Measurements from ENCODE around the gene SCFD2. TPM values are rescaled to one million over a fixed set of nuclear protein-coding genes. Genes with fewer than 3 reads are reported as not detected.

The SCFD2 gene
- polyA plus RNA-seq, 3 donors = 5.4 to 9.4 (median 6.7) TPM

DNA sequence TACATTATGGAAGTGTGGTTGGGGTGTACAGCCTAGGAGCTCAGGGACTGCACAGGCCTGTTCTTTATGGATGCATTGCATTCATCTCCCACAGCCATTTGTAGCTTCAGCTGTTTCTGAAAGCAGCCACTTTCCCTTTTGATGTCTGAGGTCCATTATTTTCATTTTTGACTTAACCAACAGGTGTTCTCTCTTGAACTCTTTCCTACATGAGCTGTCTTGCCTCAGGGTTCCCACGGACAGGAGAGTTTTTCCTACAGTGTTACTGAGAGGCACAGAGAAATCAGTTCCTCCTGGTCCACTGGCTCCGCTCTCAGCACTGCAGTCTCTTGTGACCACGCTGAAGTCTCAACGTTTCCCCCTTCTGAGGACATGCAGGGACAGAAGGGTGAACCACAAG lies 416.5 kb downstream of the SCFD2 start:
- Histone ChIP-seq H3K9me3 (replicated peaks in 1 of 2; ENCODE audit: control insufficient read depth in 1 of 2, insufficient read depth in 1 of 2, low read length in 2 of 2) (no peaks in the 10 kb centered on the region), H2AFZ (ENCODE audit: insufficient read depth, low read depth, low read length, poor library complexity, severe bottlenecking) (no peak overlapping the region), H3K36me3 (replicated peaks in 1 of 2; ENCODE audit: control insufficient read depth in 1 of 2, insufficient read depth in 2 of 2, low read length in 2 of 2) (no peaks in the 10 kb centered on the region), H3K4me3 (replicated peaks in 1 of 3; ENCODE audit: low read depth in 2 of 3, low read length in 3 of 3) (no peak overlapping the region), H3K4me1 (ENCODE audit: control insufficient read depth in 1 of 2, insufficient read depth in 2 of 2, low read length in 2 of 2) (no peaks in the 10 kb centered on the region), H3K79me2 (ENCODE audit: insufficient read depth, low read length) (no peaks in the 10 kb centered on the region), H3K4me2 (replicated peaks; ENCODE audit: extremely low read depth, low read length, poor library complexity, severe bottlenecking) (no peak overlapping the region), H3K27me3 (ENCODE audit: control insufficient read depth in 2 of 2, insufficient read depth in 2 of 2, low read length in 2 of 2) (no peaks in the 10 kb centered on the region), H4K20me1 (ENCODE audit: insufficient read depth, low read length) (no peaks in the 10 kb centered on the region), H3K27ac (ENCODE audit: low read depth in 1 of 2, low read length in 2 of 2) (no peak overlapping the region), H3K9ac (ENCODE audit: insufficient read depth, low read length, poor library complexity, severe bottlenecking) (no peak overlapping the region)
- Mint-ChIP-seq H3K9me3 (peaks cover 0 to 2% (median 0%) of the 10 kb centered on the region in 7 donors), H3K27ac (peak overlapping the region in 1 of 7 donors; percentile 37), H3K27me3 (ENCODE audit: low read depth in 3 of 3) (no peaks in the 10 kb centered on the region), H3K4me3 (no peak overlapping the region), H3K4me1 (no peaks in the 10 kb centered on the region), H3K36me3 (peaks cover 2 to 4% of the 10 kb centered on the region in 2 donors)
- DNase-seq = no peak
- 96% methylated on average over 4 of the region's 4 CpGs for WGBS (ENCODE audit: insufficient coverage)
- intact Hi-C loops (cut with micrococcal nuclease) = no loop called here
- TF ChIP-seq, protein P1, sequence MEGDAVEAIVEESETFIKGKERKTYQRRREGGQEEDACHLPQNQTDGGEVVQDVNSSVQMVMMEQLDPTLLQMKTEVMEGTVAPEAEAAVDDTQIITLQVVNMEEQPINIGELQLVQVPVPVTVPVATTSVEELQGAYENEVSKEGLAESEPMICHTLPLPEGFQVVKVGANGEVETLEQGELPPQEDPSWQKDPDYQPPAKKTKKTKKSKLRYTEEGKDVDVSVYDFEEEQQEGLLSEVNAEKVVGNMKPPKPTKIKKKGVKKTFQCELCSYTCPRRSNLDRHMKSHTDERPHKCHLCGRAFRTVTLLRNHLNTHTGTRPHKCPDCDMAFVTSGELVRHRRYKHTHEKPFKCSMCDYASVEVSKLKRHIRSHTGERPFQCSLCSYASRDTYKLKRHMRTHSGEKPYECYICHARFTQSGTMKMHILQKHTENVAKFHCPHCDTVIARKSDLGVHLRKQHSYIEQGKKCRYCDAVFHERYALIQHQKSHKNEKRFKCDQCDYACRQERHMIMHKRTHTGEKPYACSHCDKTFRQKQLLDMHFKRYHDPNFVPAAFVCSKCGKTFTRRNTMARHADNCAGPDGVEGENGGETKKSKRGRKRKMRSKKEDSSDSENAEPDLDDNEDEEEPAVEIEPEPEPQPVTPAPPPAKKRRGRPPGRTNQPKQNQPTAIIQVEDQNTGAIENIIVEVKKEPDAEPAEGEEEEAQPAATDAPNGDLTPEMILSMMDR (IDR thresholded peaks at IDR 0.05) = no peak

GRCh38 chr4:52948057-52948423 lies 417.8 kb downstream of the SCFD2 start:
- no peak overlapping the region for H3K27ac ChIP-seq (ENCODE audit: low read depth in 1 of 2, low read length in 2 of 2)
- H3K27ac Mint-ChIP-seq = no peak overlapping the region
- no peak overlapping the region for H3K9ac ChIP-seq (ENCODE audit: insufficient read depth, low read length, poor library complexity, severe bottlenecking)
- H3K4me1 Mint-ChIP-seq = no peaks in the 10 kb centered on the region
- H4K20me1 ChIP-seq (ENCODE audit: insufficient read depth, low read length) = no peaks in the 10 kb centered on the region
- no peaks in the 10 kb centered on the region for H3K36me3 ChIP-seq (replicated peaks in 1 of 2; ENCODE audit: control insufficient read depth in 1 of 2, insufficient read depth in 2 of 2, low read length in 2 of 2)
- H3K4me3 Mint-ChIP-seq = no peak overlapping the region
- peaks cover 2 to 4% of the 10 kb centered on the region in 2 donors for H3K36me3 Mint-ChIP-seq
- H3K4me2 ChIP-seq (replicated peaks; ENCODE audit: extremely low read depth, low read length, poor library complexity, severe bottlenecking) = no peak overlapping the region
- 88% methylated on average over 4 of the region's 5 CpGs for WGBS (ENCODE audit: insufficient coverage)
- TF ChIP-seq, protein P1 (IDR thresholded peaks at IDR 0.05) = no peak
- no peaks in the 10 kb centered on the region for H3K9me3 ChIP-seq (replicated peaks in 1 of 2; ENCODE audit: control insufficient read depth in 1 of 2, insufficient read depth in 1 of 2, low read length in 2 of 2)
- no peaks in the 10 kb centered on the region for H3K27me3 ChIP-seq (ENCODE audit: control insufficient read depth in 2 of 2, insufficient read depth in 2 of 2, low read length in 2 of 2)
- H3K4me3 ChIP-seq (replicated peaks in 1 of 3; ENCODE audit: low read depth in 2 of 3, low read length in 3 of 3) = no peak overlapping the region
- no peak for DNase-seq
- H3K4me1 ChIP-seq (ENCODE audit: control insufficient read depth in 1 of 2, insufficient read depth in 2 of 2, low read length in 2 of 2) = no peaks in the 10 kb centered on the region
- H3K27me3 Mint-ChIP-seq (ENCODE audit: low read depth in 3 of 3) = no peaks in the 10 kb centered on the region
- H2AFZ ChIP-seq (ENCODE audit: insufficient read depth, low read depth, low read length, poor library complexity, severe bottlenecking) = no peak overlapping the region
- intact Hi-C loops (cut with micrococcal nuclease) = no loop called here
- H3K79me2 ChIP-seq (ENCODE audit: insufficient read depth, low read length) = no peaks in the 10 kb centered on the region
- H3K9me3 Mint-ChIP-seq = peaks cover 0 to 2% (median 0%) of the 10 kb centered on the region in 7 donors
